HG02610 (cell line): ENCODE data around the gene NBDY.

Source experiments
- ATAC-seq: cut with Tn5 transposase; IDR thresholded peaks from one replicate; pipeline ENCODE4 v1.9.1; 2021; ENCODE audit warnings: mild to moderate bottlenecking, moderate library complexity; ENCODE audit not compliant: unreplicated experiment

NBDY gene

DNA sequence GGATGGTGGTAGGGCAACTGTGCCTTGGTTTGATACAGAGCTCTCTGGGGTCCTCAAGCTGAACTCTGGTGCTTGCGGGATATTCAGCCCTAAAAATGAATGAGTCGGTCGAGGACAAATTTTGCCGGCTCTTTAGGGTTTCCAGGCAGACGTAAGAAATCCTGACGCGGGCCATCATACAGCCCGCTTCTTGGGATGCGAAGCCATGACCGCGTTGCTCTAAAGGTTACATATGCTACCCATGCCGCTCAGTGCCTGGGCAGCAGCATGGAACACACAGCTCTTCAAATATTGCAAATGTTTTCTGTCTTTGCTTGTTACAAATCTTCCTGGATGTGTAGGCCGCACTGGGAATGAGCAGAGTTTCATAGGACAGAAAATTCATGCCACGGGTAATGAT lies 55.6 kb downstream of the NBDY start:
- no peak for ATAC-seq

DNA sequence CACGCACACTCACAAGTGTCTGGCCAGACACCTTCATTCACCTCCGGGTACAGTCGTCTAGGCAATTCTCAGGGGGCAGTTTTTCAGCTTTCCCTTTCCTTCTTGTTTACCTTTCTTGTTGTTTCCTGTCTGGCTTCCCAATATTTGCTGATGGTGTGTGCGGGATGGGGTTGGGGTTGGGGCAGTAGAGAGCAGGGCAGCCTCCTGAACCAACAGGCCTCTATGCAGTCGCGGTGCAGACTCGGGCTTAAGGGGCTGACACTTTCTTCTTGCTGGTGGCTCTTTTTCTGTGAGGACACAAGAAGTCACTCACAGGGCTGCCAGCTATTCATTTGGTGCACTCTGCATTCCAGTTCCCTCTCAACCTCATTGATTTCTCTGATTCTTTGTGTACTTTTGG lies 56.4 kb downstream of the NBDY start:
- no peak for ATAC-seq

DNA sequence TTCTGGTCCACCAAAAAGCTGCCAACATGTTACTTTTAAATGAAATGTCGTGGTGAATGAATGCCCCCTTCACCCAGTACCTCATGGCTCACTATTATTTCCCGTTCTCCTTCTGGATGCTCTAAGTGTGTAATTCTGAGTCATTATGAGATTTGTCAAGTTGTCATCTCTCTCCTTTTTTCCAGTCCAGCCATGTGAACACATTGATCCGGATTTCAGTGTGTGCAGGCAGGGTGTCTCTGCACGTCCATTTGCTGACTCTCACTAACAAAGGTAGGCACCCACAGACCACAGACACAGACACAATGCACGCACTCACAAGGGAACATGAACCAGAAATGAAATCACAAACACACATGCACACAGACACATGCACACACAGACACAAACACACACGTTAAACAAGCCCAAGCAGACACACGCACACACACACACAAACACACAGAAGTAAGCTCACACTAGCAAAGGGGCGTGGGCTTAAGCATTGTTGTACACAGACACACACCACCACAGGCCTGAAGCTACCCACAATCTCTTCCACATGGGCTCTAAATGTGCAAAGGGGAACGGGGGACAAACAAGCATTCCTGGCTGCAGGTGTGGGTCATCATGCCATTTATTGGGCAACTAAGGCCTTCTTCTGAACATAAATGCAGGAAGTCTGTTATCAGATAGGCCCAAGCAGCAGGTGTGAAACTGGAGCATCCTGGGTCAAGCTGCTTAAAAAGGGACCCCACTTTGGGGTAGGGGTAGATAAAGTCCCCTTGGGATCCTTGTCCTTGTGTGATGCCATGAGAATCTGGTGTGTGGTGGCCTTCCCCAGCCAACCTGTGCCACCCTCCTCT lies 58.1 kb downstream of the NBDY start:
- no peak for ATAC-seq

DNA sequence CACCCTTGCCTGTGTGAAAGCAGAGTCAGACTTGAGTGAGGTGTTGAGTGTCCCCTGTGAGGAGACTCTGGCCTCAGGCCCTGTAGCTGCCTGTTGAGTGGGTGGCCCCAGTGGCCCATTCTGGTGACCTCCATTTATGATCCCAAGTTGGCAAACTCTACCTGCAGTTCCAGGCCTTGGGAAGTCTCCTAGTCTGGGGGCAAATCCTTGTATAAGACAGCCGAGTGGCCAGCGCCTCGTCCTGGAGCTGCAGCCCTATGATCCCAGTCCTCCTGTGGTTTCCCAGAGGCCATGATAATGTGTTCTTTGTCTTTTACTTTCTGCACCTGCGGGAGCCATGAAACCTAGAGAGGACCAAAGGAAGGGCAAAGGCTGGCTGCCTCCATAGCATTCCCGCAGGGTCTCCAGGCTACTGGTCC lies 58.7 kb downstream of the NBDY start:
- no peak for ATAC-seq

DNA sequence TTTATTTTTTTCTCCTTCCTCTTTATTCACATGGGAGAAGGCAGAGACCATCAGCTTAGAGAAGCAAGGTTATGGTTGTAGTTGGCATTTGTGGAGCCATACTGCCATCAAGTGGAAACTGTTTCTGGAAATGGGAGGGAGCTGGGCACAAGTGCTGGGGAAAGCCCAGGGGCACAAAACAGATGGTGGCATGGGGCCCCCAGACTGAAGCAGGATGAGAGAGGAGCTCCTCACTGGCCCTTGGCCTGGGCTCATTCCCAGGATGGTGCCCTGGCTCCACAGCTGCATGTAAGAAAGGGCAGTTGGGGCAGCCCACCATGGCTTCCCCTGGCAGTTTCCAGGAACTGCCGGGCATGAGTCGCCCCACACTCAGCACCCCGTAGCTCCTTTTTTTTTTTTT lies 59.2 kb downstream of the NBDY start:
- no peak for ATAC-seq

DNA sequence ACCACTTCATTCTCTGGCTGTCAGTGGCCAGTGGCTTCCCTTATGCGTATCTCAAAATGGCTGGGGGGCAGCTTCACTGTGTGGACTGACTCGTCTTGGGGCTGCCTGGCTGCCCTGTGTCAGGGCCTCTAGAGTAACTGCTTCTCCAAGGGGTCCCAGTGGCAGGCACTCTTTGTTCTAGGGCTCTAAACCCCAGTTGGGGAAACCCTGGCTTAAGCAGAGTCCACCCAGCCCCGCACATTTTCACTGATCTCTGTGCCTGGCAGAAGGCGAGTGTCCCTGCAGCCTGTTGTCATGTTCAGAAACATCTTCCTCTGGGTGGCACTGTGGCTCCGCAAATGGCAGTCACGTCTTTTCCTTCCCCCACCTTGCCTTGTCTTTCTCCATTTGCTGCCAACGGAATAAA lies 59.7 kb downstream of the NBDY start:
- no peak for ATAC-seq

DNA sequence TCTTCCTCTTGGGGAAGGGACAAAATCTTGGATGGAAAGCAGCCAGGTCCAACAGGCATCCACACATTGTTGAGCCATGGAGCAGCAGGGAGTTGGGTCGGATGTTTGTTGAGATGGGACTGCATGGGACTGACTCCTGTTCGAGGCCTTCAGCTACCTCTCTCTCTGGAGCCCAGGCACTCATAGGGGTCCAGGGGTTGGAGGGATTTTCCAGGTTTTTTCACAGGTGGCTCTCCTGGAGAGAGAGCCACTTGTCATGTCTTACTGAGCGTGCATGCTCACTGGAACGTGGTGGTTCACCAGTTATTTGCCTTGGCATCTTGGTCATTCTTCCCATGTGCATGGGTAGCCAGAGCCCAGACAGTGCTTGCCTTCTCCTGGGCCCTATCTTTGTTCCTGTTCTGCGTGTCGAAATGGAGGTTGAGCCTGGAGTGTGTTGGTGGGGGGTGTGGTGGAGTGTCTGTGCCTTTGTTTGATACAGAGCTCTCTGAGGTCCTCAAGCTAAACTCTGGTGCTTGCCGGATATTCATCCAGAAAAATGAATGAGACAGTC lies 60.6 kb downstream of the NBDY start:
- ATAC-seq, result no peak

DNA sequence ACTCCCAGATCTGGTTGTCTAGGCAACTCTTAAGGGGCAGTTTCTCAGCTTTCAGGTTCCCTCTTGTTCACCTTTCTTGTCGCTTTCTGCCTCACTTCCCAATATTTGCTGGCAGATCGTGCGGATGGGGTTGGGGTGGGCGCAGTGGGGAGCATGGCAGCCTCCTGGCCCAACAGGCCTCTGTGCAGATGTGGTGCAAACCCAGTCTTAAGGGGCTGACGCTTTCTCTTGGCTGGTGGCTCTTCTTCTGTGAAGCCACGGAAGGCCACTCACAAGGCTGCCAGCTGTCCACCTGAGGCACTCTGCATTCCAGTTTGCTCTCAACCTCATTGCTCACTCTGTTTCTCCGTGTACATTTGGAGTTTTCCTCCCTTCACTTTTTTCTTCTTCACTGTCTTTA lies 61.7 kb downstream of the NBDY start:
- ATAC-seq, result no peak

DNA sequence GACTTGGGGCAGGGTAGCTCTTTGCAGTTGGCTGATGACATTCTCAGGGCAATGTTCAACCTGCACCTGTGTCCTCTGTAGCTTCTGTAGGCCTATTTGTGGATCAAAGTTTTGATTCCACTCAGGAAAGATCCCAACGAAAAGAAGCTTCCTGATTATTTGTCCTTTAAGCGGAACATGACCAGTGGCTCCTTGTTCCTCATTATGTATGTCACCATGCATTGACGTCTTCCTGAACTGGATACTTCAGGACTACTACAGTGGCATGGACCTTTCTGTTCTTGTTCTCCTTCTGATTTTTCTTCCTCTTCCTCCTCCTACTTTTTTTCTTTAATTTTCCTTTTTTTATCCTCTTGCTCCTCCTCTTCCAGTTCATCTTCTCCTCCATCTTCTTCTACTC lies 62.4 kb downstream of the NBDY start:
- ATAC-seq, result no peak

DNA sequence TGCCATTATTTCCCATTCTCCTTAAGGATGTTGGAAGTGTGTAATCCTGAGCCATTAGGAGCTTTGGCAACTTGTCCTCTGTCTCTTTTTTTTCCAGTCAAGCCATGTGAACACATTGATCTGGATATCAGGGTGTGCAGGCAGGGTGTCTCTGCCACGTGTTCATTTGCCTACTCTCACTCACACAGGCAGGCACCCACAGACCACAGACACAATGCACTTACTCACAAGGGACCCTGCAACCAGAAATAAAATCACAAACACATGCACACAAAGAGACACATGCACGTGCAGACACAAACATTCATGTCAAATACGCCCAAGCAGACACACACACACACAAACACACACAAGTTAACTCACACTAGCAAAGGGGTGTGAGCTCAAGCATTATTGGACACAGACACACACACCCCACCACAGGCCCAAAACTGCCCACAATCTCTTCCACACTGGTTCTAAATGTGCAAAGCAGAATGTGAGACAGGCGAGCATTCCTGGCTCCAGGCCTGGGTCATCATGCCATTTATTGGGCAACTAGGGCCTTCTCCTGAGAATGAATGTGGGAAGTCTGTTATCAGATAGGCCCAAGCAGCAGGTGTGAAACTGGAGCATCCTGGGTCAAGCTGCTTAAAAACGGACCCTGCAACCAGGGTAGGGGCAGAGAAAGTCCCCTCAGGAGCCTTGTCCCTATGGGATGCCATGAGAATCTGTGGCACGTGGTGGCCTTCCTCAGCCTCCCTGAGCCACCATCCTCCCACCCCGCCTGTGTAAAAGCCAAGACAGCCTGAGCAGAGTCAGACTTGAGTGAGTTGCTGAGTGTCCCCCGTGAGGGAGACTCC lies 63.4 kb downstream of the NBDY start:
- no peak for ATAC-seq

DNA sequence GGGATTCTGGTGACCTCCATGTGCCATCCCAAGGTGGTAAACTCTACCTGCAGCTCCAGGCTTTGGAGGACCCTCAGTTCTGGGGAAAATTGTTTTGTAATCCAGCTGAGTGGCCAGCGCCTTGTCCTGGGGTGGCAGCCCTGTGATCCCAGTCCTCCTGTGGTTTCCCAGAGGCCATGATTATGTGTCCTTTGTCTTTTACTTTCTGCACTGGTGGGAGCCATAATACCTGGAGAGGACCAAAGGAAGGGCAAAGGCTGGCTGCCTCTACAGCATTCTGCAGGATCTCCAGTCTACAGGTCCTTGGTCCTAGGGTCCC lies 64.0 kb downstream of the NBDY start:
- no peak for ATAC-seq

DNA sequence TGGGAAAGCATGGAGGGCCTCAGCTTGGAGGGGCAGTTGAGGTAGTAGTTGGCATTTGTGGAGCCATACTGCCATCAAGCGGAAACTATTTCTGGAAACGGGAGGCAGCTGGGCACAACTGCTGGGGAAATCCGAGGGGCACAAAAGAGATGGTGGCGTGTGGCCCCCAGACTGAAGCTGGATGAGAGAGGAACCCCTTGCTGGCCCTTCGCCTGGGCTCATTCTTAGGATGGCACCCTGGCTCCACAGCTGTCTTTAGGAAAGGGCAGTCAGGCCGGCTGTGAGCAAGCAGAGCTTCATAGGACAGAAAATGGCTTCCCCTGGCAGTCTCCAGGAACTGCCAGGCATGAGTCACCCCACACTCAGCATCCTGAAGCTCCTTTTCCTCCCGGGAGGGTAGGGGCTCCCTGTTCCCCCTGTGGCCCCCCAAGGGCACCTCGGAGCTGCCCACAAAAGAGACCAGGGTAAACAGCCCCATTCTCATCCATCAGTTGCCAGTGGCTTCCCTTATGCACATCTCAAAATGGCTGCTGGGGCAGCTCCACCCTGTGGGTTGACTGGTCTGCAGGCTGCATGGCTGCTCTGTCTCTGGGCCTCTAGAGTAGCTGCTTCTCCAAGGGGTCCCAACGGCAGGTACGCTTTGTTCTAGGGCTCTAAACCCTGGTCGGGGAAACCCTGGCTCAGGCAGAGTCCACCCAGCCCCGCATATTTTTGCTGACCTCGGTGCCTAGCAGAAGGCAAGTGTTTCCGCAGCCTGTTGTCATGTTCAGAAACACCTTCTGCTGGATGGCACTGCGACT lies 64.7 kb downstream of the NBDY start:
- no peak for ATAC-seq

DNA sequence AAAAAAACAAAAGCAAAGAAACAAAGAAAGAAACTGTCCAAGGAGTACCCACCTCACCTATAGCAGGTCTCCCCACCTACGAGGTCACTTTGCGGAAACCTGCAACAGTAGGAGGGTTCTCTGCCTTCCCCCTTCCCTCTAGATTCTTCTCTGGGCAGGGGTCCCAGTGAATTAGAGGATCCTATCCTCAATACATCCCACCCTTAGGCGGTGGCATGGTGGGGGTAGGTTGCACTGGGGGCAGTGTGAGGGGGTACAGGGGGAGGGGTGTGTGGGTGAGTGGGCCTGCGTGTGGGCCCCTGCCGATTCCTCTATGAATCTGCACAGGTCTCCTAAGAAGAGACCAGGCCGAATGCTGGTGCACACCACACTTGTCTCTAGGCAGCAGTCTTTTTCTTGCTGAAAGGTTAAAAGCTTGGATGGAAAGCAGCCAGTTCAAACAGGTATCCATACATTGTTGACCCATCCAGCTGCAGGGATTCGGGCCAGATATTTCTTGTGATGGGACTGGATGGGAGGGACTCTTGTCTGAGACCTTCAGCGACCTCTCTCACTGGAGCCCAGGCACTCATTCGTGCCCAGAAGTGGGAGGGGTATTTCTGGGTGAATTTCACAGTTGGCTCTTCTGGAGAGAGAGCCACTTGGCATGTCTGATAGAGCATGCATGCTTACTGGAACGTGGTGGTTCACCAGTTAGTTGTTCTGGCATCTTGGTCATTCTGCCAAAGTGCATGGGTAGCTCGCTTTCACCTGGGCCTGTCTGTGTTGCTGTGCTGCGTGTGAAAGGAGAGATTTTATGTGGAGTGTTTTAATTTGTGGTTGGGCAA lies 65.6 kb downstream of the NBDY start:
- no peak for ATAC-seq

DNA sequence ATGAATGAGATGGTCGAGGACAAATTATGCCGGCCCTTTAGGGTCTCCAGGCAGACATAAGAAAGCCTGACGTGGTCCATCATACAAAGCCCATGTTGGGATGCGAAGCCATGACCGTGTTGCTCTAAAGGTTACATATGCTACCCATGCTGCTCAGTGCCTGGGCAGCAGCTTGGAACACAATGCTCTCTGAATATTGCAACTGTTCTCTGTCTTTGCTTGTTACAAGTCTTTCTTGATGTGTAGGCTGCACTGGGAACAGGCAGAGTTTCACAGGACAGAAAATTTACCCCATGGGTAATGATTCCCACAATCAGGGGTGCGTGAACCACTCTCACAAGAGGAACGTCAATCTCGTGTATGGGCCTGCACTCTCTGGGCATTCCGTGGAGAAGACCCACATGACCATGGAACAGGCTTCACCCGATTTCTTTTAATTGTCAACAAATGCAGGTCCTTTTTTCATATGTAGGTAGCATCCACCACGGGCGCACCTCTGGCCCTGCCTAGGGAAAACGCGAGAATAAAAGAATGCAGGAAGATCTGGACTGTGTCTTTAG lies 66.3 kb downstream of the NBDY start:
- no peak for ATAC-seq

DNA sequence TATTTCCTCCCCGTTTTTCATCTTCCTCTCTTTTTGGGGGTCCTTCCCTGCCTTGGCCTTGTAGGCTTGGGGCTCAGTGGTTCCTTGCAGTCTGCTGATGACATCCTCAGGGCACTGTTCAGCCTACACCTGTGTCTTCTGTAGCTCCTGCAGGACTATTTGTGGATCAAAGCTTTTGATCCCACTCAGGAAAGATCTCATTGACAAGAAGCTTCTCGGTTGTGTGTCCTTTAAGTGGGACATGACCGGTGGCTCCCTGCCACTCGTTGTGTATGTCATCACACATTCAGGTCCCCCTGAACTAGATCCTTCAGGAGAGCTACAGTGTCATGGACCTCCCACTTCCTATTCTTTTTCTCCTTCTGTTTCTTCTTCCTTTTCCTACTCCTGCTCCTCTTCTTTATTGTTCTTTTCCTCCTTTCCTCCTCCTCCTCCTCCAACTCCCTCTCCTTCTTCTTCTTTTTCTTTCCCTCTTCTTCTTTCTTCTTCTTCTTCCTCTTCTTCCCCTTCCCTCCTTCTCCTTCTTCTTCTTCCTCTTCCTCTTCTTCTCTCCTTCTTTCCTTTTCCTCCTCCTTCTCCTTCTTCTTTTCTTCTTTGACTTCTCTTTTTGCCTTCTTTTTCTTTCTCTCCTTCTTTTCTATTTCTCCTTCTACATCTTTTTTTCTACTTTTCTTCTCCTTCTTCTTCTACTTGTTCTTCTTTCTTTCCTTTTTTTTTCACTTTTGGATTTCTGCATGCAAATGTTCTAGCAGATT lies 67.8 kb downstream of the NBDY start:
- ATAC-seq, result no peak

DNA sequence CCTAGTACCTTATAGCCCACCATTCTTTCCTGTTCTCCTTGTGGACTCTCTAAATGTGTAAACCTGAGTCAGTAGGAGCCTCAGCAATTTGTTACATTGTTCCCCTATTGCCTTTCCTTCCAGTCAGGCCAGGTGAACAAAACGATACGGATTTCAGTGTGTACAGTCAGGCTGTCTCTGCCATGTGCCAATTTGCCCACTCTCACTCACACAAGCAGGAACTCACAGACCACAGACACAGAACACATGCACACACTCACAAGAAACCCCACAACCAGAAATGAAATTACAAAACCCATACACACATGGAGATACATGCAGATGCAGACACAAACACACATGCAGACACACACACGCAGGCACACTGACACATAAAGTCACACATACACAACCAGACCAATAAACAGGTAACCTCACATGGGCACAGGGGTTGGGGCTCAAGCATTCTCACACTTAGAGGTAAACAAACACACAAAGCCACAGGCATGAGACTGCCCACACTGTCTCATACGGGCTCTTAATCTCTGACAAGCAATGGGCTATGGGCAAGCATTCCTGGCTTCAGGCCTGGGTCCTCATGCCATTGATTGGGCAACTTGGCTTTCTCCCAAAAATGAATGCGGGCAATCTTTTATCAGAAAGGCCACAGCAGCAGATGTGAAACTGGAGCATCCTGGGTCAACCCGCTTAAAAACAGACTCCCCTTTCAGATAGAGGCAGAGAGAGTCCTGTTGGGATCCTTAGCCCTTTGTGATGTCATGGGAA lies 68.7 kb downstream of the NBDY start:
- ATAC-seq, result no peak

DNA sequence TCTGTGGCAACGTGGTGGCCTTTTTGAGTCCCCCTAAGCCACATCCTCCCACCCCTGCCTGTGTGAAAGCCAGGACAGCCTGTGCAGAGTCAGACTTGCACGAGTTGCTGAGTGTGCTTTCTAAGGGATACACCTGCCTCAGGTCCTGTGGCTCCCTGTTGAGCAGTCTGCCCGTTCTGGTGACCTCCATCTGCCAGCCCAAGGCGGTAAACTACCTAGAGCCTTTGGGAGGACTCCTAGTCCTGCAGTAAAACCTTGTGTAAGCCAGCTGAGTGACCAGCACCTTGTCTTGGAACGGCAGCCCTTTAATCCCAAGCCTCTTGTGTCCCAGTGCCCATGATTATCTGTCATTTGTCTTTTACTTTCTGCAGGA lies 69.3 kb downstream of the NBDY start:
- no peak for ATAC-seq

DNA sequence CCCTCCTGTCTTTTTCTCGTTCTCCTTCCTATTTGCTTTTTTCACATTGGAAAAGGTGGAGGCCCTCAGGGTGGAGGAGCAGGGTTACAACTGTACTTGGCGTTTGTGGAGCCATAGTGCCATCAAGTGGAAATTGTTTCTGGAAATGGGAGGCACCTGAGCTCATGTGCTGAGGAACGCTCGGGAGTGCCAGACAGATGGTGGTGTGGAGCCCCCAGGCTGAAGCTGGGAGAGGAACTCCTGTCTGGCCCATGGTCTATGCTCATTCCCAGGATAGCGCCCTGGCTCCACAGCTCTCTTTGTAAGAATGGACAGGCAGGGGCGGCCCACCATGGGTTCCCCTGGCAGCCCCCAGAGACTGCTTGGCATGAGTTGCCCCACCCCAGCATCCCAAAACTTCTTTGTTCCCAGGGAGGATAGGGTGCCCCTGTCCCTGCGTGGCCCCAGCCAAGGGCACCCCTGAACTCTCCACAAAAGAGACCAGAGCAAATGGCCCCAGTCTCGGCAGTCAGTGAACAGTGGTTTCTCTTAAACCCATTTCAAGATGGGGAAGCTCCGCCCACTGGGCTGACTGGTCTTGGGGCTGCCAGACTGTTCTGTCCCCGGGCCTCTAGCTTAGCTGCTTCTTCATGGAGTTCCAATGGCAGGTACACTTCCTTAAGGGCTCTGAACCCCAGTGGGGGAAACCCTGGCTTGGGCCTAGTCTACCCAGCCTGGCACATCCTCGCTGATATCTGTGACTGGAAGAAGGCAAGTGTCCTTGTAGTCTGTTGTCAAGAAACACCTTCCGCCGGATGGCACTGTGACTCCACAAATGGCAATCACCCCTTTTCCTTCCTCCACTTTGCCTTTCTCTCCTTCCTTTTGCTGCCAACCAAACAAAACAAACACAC lies 70.1 kb downstream of the NBDY start:
- no peak for ATAC-seq
